ENCODE data around the gene FKTN. TPM values are rescaled to one million over a fixed set of nuclear protein-coding genes. Genes with fewer than 3 reads are reported as not detected.

FKTN gene
- total RNA-seq, 1 donor from 2014 or later, result 22.1 TPM

DNA sequence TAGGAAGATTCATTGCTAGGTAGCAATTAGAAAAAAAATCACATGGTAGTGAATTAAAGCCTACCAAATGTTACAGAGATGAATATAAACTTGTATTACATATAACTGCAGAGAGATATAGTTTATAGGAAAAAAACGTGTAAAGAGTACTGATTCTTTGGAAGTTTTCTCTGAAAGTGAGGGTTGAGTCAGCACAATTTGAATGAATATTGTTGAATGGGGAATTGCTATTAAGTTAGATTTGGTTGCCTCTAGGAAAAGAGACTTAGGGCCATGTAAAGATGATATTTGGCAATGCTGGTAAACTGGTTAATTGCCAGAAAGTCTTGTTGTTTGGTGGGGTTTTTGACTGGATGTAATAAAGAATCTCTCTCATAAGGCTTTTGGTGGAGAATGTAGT is 67.2 kb downstream of the FKTN start:
- no peaks in the 10 kb centered on the region for H3K27me3 Mint-ChIP-seq
- no peak for DNase-seq (ENCODE audit: extremely low spot score, unreplicated experiment)
- peaks cover 8% of the 10 kb centered on the region for H3K36me3 Mint-ChIP-seq
- H3K4me3 Mint-ChIP-seq, result no peak overlapping the region
- no peaks in the 10 kb centered on the region for H3K4me1 Mint-ChIP-seq (ENCODE audit: unreplicated experiment)
- H3K9me3 Mint-ChIP-seq, result no peaks in the 10 kb centered on the region
- TF ChIP-seq, protein P1, sequence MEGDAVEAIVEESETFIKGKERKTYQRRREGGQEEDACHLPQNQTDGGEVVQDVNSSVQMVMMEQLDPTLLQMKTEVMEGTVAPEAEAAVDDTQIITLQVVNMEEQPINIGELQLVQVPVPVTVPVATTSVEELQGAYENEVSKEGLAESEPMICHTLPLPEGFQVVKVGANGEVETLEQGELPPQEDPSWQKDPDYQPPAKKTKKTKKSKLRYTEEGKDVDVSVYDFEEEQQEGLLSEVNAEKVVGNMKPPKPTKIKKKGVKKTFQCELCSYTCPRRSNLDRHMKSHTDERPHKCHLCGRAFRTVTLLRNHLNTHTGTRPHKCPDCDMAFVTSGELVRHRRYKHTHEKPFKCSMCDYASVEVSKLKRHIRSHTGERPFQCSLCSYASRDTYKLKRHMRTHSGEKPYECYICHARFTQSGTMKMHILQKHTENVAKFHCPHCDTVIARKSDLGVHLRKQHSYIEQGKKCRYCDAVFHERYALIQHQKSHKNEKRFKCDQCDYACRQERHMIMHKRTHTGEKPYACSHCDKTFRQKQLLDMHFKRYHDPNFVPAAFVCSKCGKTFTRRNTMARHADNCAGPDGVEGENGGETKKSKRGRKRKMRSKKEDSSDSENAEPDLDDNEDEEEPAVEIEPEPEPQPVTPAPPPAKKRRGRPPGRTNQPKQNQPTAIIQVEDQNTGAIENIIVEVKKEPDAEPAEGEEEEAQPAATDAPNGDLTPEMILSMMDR (conservative IDR thresholded peaks at IDR 0.05), result no peak
- no peak overlapping the region for H3K27ac Mint-ChIP-seq

DNA sequence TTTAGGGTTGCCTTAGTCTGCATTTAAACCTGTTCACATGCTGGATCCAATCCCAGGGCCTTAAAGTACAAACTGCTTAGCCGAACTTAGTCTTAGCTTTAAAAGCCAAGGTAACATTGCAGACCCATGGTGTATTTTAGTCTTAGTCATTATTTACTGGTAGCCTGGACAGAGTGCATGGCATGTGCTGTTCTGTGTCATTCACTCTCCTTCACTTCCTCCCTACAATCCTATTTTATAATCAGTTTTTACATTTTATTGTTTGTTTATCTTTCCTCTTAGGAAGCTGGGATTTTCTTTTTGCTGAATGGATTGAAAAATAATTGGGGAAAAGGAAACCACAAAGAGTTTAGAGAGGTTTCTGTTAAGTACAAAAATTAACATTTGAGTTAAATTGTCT is 74.9 kb downstream of the FKTN start:
- Mint-ChIP-seq H3K27me3 (no peaks in the 10 kb centered on the region), H3K4me1 (ENCODE audit: unreplicated experiment) (no peaks in the 10 kb centered on the region), H3K9me3 (no peaks in the 10 kb centered on the region), H3K36me3 (peaks cover 13% of the 10 kb centered on the region), H3K27ac (no peak overlapping the region), H3K4me3 (no peak overlapping the region)
- TF ChIP-seq, protein P1 (conservative IDR thresholded peaks at IDR 0.05), result no peak
- DNase-seq (ENCODE audit: extremely low spot score, unreplicated experiment), result no peak

DNA sequence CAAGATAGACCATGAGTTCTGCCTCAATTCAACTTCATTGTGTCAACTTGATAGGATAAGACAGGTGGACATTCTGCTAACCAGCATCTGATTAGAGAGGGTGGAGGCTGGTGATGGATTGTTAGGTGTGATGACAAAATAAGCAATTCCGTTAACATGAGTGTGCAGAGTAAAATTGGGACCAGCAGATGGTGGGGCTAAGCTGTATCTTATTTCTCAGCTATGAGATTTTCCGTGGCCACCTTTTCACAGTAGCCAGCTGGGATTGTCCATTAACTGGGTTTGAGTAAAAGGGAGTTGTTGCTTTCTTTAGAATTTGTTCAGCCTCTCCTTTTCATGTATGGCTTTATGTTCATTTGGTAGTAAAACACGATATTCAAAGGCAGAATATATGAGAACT is 75.5 kb downstream of the FKTN start:
- no peak overlapping the region for H3K4me3 Mint-ChIP-seq
- H3K4me1 Mint-ChIP-seq (ENCODE audit: unreplicated experiment), result no peaks in the 10 kb centered on the region
- TF ChIP-seq, protein P1 (conservative IDR thresholded peaks at IDR 0.05), result no peak
- peaks cover 13% of the 10 kb centered on the region for H3K36me3 Mint-ChIP-seq
- no peaks in the 10 kb centered on the region for H3K27me3 Mint-ChIP-seq
- no peak overlapping the region for H3K27ac Mint-ChIP-seq
- H3K9me3 Mint-ChIP-seq, result no peaks in the 10 kb centered on the region
- no peak for DNase-seq (ENCODE audit: extremely low spot score, unreplicated experiment)

DNA sequence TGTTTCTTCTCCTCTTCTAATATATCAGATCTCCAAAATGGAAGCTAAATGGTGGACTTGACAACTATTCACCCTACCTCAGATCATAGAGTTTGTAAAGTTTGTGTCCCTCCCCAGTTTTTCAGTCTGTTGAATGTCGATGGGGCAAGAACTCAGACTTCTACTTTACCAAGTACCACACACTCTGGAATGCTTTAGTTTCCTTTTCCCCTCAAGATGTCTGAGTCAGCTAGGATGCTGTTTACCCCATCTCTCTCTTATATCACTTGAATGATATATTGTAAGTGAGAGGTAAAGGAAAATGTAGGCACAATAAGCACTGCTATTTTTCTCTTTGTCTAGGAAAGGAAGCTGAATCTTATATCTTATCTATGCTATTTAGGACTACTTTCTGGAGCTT is 78.4 kb downstream of the FKTN start:
- TF ChIP-seq, protein P1 (conservative IDR thresholded peaks at IDR 0.05), result no peak
- H3K27me3 Mint-ChIP-seq, result no peaks in the 10 kb centered on the region
- DNase-seq (ENCODE audit: extremely low spot score, unreplicated experiment), result no peak
- peaks cover 9% of the 10 kb centered on the region for H3K36me3 Mint-ChIP-seq
- H3K4me1 Mint-ChIP-seq (ENCODE audit: unreplicated experiment), result no peaks in the 10 kb centered on the region
- no peak overlapping the region for H3K27ac Mint-ChIP-seq
- H3K4me3 Mint-ChIP-seq, result no peak overlapping the region
- no peaks in the 10 kb centered on the region for H3K9me3 Mint-ChIP-seq

DNA sequence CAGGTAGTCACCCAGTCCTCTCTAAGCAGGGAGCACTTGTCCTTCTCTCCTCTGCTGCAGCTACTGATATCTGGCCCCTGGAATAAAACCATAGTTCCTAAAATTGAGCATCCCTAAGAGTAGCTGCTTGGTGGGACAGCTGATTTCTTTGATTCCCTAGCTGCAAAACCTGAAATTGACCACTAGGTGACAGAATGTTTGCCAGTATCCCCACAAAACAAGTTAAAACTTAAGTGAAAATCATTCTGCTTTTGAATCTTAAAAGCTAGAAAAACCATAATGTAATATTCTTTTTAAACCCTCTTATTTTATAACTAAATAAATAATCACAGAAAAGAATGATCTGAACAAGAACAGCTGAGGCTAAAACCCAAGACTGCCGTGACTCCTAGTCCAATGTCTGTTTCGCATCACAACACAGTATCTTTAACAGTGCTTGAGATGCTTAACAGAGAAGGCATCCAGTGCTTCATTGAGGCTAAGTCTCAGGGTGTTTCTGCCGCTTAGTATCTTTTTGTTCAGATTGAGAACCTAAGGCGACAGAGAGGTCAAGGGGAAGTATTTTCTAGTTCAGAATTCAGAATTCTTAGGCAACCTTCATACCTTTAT is 80.0 kb downstream of the FKTN start:
- TF ChIP-seq, protein P1 (conservative IDR thresholded peaks at IDR 0.05), result peak; percentile 73
- H3K4me3 Mint-ChIP-seq, result no peak overlapping the region

DNA sequence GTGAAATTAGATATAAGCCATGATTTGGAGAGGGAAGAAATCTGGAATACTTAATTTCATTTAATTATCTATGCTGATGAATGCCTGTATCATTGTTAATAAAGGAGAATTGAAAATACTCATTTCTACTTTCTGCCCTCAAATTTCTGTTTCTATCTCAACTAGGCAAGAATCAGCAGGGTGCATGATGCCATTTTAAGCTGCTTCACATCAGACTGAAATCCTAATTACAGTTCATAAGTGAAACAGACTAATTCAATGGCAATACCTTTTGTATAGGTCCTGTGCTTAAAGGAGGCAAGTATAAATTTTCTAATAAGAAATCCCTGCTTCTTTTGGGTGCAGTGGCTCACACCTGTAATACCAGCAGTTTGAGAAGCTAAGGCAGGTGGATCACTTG is 82.0 kb downstream of the FKTN start:
- Mint-ChIP-seq H3K36me3 (peaks cover 15% of the 10 kb centered on the region), H3K4me1 (ENCODE audit: unreplicated experiment) (no peaks in the 10 kb centered on the region), H3K9me3 (peaks cover 4% of the 10 kb centered on the region), H3K27ac (no peak overlapping the region), H3K4me3 (no peak overlapping the region), H3K27me3 (no peaks in the 10 kb centered on the region)
- TF ChIP-seq, protein P1 (conservative IDR thresholded peaks at IDR 0.05), result no peak
- DNase-seq (ENCODE audit: extremely low spot score, unreplicated experiment), result no peak

More for the DNA sequence above, 80.0 kb downstream of the FKTN start:
- H3K36me3 Mint-ChIP-seq, result peaks cover 14% of the 10 kb centered on the region
- H3K27me3 Mint-ChIP-seq, result no peaks in the 10 kb centered on the region
- H3K9me3 Mint-ChIP-seq, result peaks cover 3% of the 10 kb centered on the region
- no peak overlapping the region for H3K27ac Mint-ChIP-seq
- H3K4me1 Mint-ChIP-seq (ENCODE audit: unreplicated experiment), result no peaks in the 10 kb centered on the region
- no peak for DNase-seq (ENCODE audit: extremely low spot score, unreplicated experiment)

Measured in type B pancreatic cell (in vitro differentiated cells).